GM13977 (cell line): ENCODE results near the gene BCAM.
A peak's percentile ranks its signal among the peaks of the same experiment; 100 is the strongest.

Experiments
- DNase-seq: peaks from one replicate; pipeline ENCODE4 v3.0.0; 2012; ENCODE audit warnings: low spot score
- CTCF ChIP-seq: IDR thresholded peaks from 2 replicates; pipeline ENCODE4 v1.5.1; 2012; ENCODE audit warnings: mild to moderate bottlenecking, control low read depth; ENCODE audit not compliant: insufficient read depth; ENCODE audit errors: extremely low read depth, missing control alignments
- in situ Hi-C: fragments of 300-500 bp; cut with MboI; formaldehyde crosslinking; loops from one replicate; pipeline ENCODE4 v1.12.0; 2022; ENCODE audit warnings: low sequenced_read_pairs, low pct_unique_long_range_greater_than_20kb, mixed read lengths, inconsistent platforms; ENCODE audit not compliant: unreplicated experiment

Gene BCAM

GRCh38 chr19:44789943-44790483 lies 18.9 kb upstream of the BCAM start:
- no peak for DNase-seq
- TF ChIP-seq CTCF = no peak
- in situ Hi-C loops = no loop called here

GRCh38 chr19:44792281-44792680 lies 16.6 kb upstream of the BCAM start:
- DNase-seq = peak; percentile 16
- in situ Hi-C loops = no loop called here

GRCh38 chr19:44794610-44795009 lies 14.3 kb upstream of the BCAM start:
- in situ Hi-C loops = no loop called here
- no peak for DNase-seq
- TF ChIP-seq CTCF = no peak

More at GRCh38 chr19:44792281-44792680, 16.6 kb upstream of the BCAM start:
- TF ChIP-seq CTCF = no peak

- no peak for DNase-seq
- in situ Hi-C loops = no loop called here
- no peak for TF ChIP-seq CTCF
Observed at GRCh38 chr19:44795398-44795987, 13.4 kb upstream of the BCAM start.

GRCh38 chr19:44796701-44797115 lies 12.2 kb upstream of the BCAM start:
- DNase-seq = no peak
- in situ Hi-C loops = no loop called here
- TF ChIP-seq CTCF = no peak

- TF ChIP-seq CTCF = no peak
- DNase-seq = no peak
- in situ Hi-C loops = no loop called here
Observed at GRCh38 chr19:44799627-44800346, 9.1 kb upstream of the BCAM start.
